Measurements from ENCODE around the gene PKP4. TPM values are rescaled to one million over a fixed set of nuclear protein-coding genes. Genes with fewer than 3 reads are reported as not detected.

The PKP4 gene
- total and polyA plus RNA-seq, 9 of the 15 experiments (the other 6 are each of a cell fraction or from before 2014, with no cell fraction given), result 24.6 to 99.1 (median 74.0) TPM

- Histone ChIP-seq H3K4me1 (replicated peaks in 1 of 2; ENCODE audit: control insufficient read depth in 2 of 2, insufficient read depth in 2 of 2, low read length in 2 of 2) (peaks cover 19 to 25% of the 10 kb centered on the region in 2 experiments), H3K36me3 (ENCODE audit: control insufficient read depth, insufficient read depth, low read length) (peaks cover 20% of the 10 kb centered on the region), H3K9ac (ENCODE audit: insufficient read depth in 1 of 2, low read depth in 2 of 2, low read length in 2 of 2) (peak overlapping the region; percentile 85 to 98), H3K4me3 (peak overlapping the region; percentile 85), H3K27me3 (ENCODE audit: control insufficient read depth in 2 of 2, insufficient read depth in 2 of 2, low read length in 2 of 2) (no peaks in the 10 kb centered on the region), H3K9me1 (ENCODE audit: control insufficient read depth, insufficient read depth, low read length) (no peaks in the 10 kb centered on the region), H3K9me3 (replicated peaks; ENCODE audit: control insufficient read depth, insufficient read depth, low read depth, low read length) (no peaks in the 10 kb centered on the region), H4K20me1 (replicated peaks; ENCODE audit: control insufficient read depth, insufficient read depth, low read length) (peaks cover 27% of the 10 kb centered on the region), H2AFZ (ENCODE audit: low read depth, low read length) (peak overlapping the region; percentile 86), H3K79me2 (ENCODE audit: control insufficient read depth, insufficient read depth, low read length) (peaks cover 53% of the 10 kb centered on the region), H3K4me2 (ENCODE audit: insufficient read depth, low read length) (peak overlapping the region; percentile 92), H3K27ac (ENCODE audit: extremely low read depth, low read depth, low read length) (peak overlapping the region; percentile 84)
- POLR2A ChIA-PET, result interaction anchor here (0.6 to 3.1 kb wide), 10 partner anchors 8 to 670 kb away, joined by 3 to 10 read pairs (median 4); no protein-coding TSS in a partner anchor
- CTCF ChIA-PET (ENCODE audit: low intra/inter-chr PET ratio), result no interaction called here
- intact Hi-C loops (cut with micrococcal nuclease), result loop anchor here (5.0 to 10.0 kb wide), 4 partner anchors 140 to 290 kb away; no protein-coding TSS in a partner anchor
- no TSS peak for BruUV-seq (replicated peaks)
- DNase-seq (ENCODE audit: extremely low read depth in 1 of 4, low spot score in 3 of 4) (peak; percentile 66 to 77 (median 67)), ATAC-seq (peak; percentile 68), FAIRE-seq (no peak)
- under 1% methylated on average over 44 of the region's 84 CpGs for WGBS (ENCODE audit: insufficient coverage, low coverage, missing lambda C conversion rate)
- in situ Hi-C loops (cut with MboI), result no loop called here
- TF ChIP-seq HMGN3 (IDR thresholded peaks at IDR 0.05; ENCODE audit: borderline replicate concordance, extremely low read depth, insufficient read length, low read depth, low read length) (peak; percentile 15), POU5F1 (IDR thresholded peaks at IDR 0.05; ENCODE audit: borderline replicate concordance, low read depth, low read length, partially characterized antibody) (no peak), RBM17 (IDR thresholded peaks at IDR 0.05; ENCODE audit: borderline replicate concordance, low read depth, low read length) (no peak), ZC3H8 (IDR thresholded peaks at IDR 0.05) (no peak), HNRNPLL (IDR thresholded peaks at IDR 0.05; ENCODE audit: low read depth, low read length, poor library complexity, severe bottlenecking) (no peak), PHB (CRISPR knock-in tag; IDR thresholded peaks at IDR 0.05) (no peak), PHF20 (IDR thresholded peaks at IDR 0.05; ENCODE audit: partially characterized antibody) (no peak), NR4A1 (CRISPR knock-in tag; IDR thresholded peaks at IDR 0.05) (no peak), NR4A1 (tag; IDR thresholded peaks at IDR 0.05) (no peak), CHD2 (IDR thresholded peaks at IDR 0.05; ENCODE audit: low read depth, low read length) (peak; percentile 23; the same call in 1 of the 2 replicates), PHB2 (IDR thresholded peaks at IDR 0.05; ENCODE audit: low read depth) (no peak), MAZ (CRISPR knock-in tag; conservative IDR thresholded peaks at IDR 0.05 in 1 of 2, IDR thresholded peaks at IDR 0.05 in 1 of 2) (peak in 1 of 2 experiments; percentile 44; a peak in 1 of 4 replicates), PHTF2 (CRISPR knock-in tag; IDR thresholded peaks at IDR 0.05) (no peak), TRIM24 (IDR thresholded peaks at IDR 0.05) (no peak), SOX6 (IDR thresholded peaks at IDR 0.05) (no peak), SMAD1 (IDR thresholded peaks at IDR 0.05; ENCODE audit: low read depth, low read length, partially characterized antibody) (no peak), ZBED1 (IDR thresholded peaks at IDR 0.05) (no peak), USF2 (CRISPR knock-in tag; IDR thresholded peaks at IDR 0.05) (no peak), ZNF77 (CRISPR knock-in tag; IDR thresholded peaks at IDR 0.05) (no peak), ZNF76 (CRISPR knock-in tag; IDR thresholded peaks at IDR 0.05; ENCODE audit: borderline replicate concordance) (0 out of 2 replicates have a peak, but pooled peaks have one; percentile 32), E2F3 (CRISPR knock-in tag; IDR thresholded peaks at IDR 0.05) (peak; percentile 72; the same call in 1 of the 2 replicates), TAF15 (IDR thresholded peaks at IDR 0.05; ENCODE audit: low read depth, low read length) (no peak)
Observed at GRCh38 chr2:158457092-158457825, 507 bp downstream of the PKP4 start.
